NCI-H1436 (cell line): Measurements from ENCODE around the gene OR2T29.
"Not testable (repeated sequence)": the region's sequence is repeated elsewhere in the genome, so short reads cannot be mapped to it uniquely, and the experiment has no call there.

Experiments
- DNase-seq: peaks from one replicate; lab custom pipeline; 2025; lab: John Stamatoyannopoulos, UW

Gene OR2T29

DNA sequence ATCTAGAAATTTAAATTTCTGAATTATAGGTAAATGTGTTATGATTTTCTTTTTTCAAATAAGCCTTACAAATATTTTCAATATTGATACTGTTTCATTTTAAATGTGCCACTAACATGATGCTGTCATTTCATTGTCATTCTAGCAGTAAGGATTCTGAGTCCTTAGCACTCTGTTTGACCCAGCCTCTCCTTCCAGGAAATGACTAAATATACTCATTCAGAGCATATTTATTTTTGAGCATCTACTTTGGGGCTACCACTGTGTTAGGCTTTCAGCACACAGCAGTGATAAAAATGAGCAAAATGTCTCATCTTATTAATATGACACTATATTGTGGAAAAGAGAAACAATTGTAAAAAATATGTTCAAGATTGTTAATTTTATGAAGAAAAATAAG is 52.4 kb downstream of the OR2T29 start:
- not testable (repeated sequence) for DNase-seq

DNA sequence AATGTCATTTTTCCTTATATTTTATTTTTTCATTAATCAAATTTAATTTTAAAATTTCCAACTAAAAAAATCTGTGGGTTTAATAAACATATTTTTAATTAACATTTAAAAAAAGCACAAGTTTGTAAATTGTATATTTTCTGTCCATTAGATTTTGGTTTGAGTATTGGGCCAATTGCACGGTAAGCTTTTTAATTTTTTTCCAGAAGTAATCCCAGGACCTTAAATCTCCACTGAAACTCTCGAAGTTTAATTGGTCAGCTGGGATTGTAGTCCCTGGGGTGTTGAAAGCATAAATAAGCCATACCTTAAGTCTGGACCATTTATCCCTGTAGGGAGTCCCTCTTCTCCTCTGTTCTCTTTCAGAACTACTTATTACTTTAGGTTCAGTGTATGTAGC is 54.8 kb downstream of the OR2T29 start, which contains the start of gene OR2G6:
OR2G6 (plus strand) TSS at position 301 of the 400 bp plus-strand sequence. CDS start 13,574 bp downstream, outside the sequence.
- not testable (repeated sequence) for DNase-seq
